Measurements from ENCODE around the gene CXCL5. TPM values are rescaled to one million over a fixed set of nuclear protein-coding genes. Genes with fewer than 3 reads are reported as not detected.

The CXCL5 gene
- total and polyA plus RNA-seq, 2 of the 4 experiments (the other 2 are of a cell fraction): 0.14 TPM; not detected in 1

- DNase-seq (no peak), ATAC-seq (ENCODE audit: low read depth) (no peak)
- no peak overlapping the region for H4K8ac ChIP-seq (ENCODE audit: low read depth in 2 of 2, low read length in 2 of 2)
- no peak overlapping the region for H3K27ac ChIP-seq (ENCODE audit: insufficient read depth, low read length)
- no peaks in the 10 kb centered on the region for H4K20me1 ChIP-seq (ENCODE audit: insufficient read depth, low read length)
- in situ Hi-C loops (cut with MboI; ENCODE audit: low sequenced_read_pairs): no loop called here
- H3K9me1 ChIP-seq (ENCODE audit: insufficient read depth, low read length): peaks cover 1% of the 10 kb centered on the region
- H3K79me1 ChIP-seq (ENCODE audit: low read depth in 1 of 2, low read length in 2 of 2): no peaks in the 10 kb centered on the region
- no peak overlapping the region for H2BK15ac ChIP-seq (ENCODE audit: low read depth, low read length)
- H3K4me1 ChIP-seq (ENCODE audit: control insufficient read depth, insufficient read depth, low read length): peaks cover 1% of the 10 kb centered on the region
- no peak overlapping the region for H2AK9ac ChIP-seq (replicated peaks; ENCODE audit: low read depth, low read length, poor library complexity)
- no TSS peak for BruUV-seq (replicated peaks)
- no peak overlapping the region for H3K18ac ChIP-seq (ENCODE audit: low read depth, low read length)
- no peak overlapping the region for H2AK5ac ChIP-seq (ENCODE audit: low read depth, low read length)
- H2BK5ac ChIP-seq (ENCODE audit: low read depth, low read length, poor library complexity, severe bottlenecking): no peak overlapping the region
- H3K23ac ChIP-seq (ENCODE audit: low read depth, low read length): no peak overlapping the region
- no peaks in the 10 kb centered on the region for H3K27me3 ChIP-seq (ENCODE audit: control insufficient read depth, insufficient read depth, low read length)
- CTCF ChIA-PET: no interaction called here
- intact Hi-C loops (cut with micrococcal nuclease): no loop called here
- no peak overlapping the region for H4K91ac ChIP-seq (ENCODE audit: insufficient read depth, low read depth, low read length)
- no peaks in the 10 kb centered on the region for H3K36me3 ChIP-seq (ENCODE audit: control insufficient read depth, insufficient read depth, low read length)
- H3K4me2 ChIP-seq (ENCODE audit: low read depth, low read length): no peak overlapping the region
- no peak overlapping the region for H2AFZ ChIP-seq (replicated peaks; ENCODE audit: low read length, poor library complexity)
- no peak overlapping the region for H3K4me3 ChIP-seq (ENCODE audit: insufficient read depth, low read depth, low read length)
- H3K4ac ChIP-seq (ENCODE audit: low read depth, low read length): no peak overlapping the region
- POLR2A ChIA-PET (ENCODE audit: unreplicated experiment): no interaction called here
- H3K9me3 ChIP-seq (ENCODE audit: control insufficient read depth, insufficient read depth, low read length): no peaks in the 10 kb centered on the region
- H3K56ac ChIP-seq (ENCODE audit: extremely low read depth, insufficient read depth, low read length): no peak overlapping the region
- no peak for TF ChIP-seq CEBPB (IDR thresholded peaks at IDR 0.05; ENCODE audit: low read depth, low read length)
- no peak for TF ChIP-seq SMC3 (IDR thresholded peaks at IDR 0.05; ENCODE audit: low read depth, low read length)
- TF ChIP-seq, protein P1, sequence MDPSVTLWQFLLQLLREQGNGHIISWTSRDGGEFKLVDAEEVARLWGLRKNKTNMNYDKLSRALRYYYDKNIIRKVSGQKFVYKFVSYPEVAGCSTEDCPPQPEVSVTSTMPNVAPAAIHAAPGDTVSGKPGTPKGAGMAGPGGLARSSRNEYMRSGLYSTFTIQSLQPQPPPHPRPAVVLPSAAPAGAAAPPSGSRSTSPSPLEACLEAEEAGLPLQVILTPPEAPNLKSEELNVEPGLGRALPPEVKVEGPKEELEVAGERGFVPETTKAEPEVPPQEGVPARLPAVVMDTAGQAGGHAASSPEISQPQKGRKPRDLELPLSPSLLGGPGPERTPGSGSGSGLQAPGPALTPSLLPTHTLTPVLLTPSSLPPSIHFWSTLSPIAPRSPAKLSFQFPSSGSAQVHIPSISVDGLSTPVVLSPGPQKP (IDR thresholded peaks at IDR 0.05; ENCODE audit: borderline replicate concordance, low read depth, low read length): no peak
- TF ChIP-seq NFE2L2 (IDR thresholded peaks at IDR 0.05; ENCODE audit: low read depth, low read length): no peak
- TF ChIP-seq MAZ (IDR thresholded peaks at IDR 0.05; ENCODE audit: borderline replicate concordance, low read depth, low read length): no peak
- TF ChIP-seq RCOR1 (IDR thresholded peaks at IDR 0.05; ENCODE audit: insufficient replicate concordance, low read length): no peak
- TF ChIP-seq BHLHE40 (IDR thresholded peaks at IDR 0.05; ENCODE audit: low read depth, low read length): no peak
- TF ChIP-seq MXI1 (IDR thresholded peaks at IDR 0.05; ENCODE audit: borderline replicate concordance, low read depth, low read length): no peak
- no peak for TF ChIP-seq MAFK (IDR thresholded peaks at IDR 0.05; ENCODE audit: low read depth, low read length)
- no peak overlapping the region for H2BK20ac ChIP-seq (ENCODE audit: low read depth, low read length)
- no peak overlapping the region for H2BK120ac ChIP-seq (ENCODE audit: low read depth, low read length)
- H3K9ac ChIP-seq (ENCODE audit: low read depth, low read length): no peak overlapping the region
- no peak overlapping the region for H4K5ac ChIP-seq (ENCODE audit: low read depth, low read length)
- dilution Hi-C loops (cut with HindIII; ENCODE audit: low sequenced_read_pairs, unreplicated experiment): no loop called here
- H3K14ac ChIP-seq (replicated peaks; ENCODE audit: low read depth, low read length): no peak overlapping the region
- WGBS, 2 experiments (ENCODE audit: extremely low coverage in 2 of 2, insufficient read length in 1 of 2): no CpG with 5 or more reads among the region's 2 CpGs
These were observed 25.2 kb upstream of the CXCL5 start for GRCh38 chr4:74023709-74024108.
